Upper lobe of left lung (tissue), 6 donors: ENCODE results near the gene SUPT3H. TPM values are rescaled to one million over a fixed set of nuclear protein-coding genes. Genes with fewer than 3 reads are reported as not detected.

Experiments used
- ATAC-seq, 2 donors: fragments of 200-7000 bp; cut with Tn5 transposase; one replicate each; pipeline ENCODE4 v1.9.1; 2022; ENCODE audit warnings: mild to moderate bottlenecking in 2 of 2, moderate library complexity in 2 of 2; ENCODE audit not compliant: low FRiP score in 2 of 2
- DNase-seq, 2 donors: peaks; one replicate each; pipeline ENCODE4 v3.0.0-alpha.2; 2019 to 2020
- H3K27ac ChIP-seq, 4 donors: fragments of 200-600 bp; sonication (generic); one replicate each; pipeline ENCODE4 v1.5.1; 2016 to 2019
- H3K27me3 ChIP-seq, 4 donors: fragments of 200-600 bp; sonication (generic); one replicate each; pipeline ENCODE4 v1.5.1; 2017 to 2019
- H3K36me3 ChIP-seq, 4 donors: fragments of 200-600 bp; sonication (generic); one replicate each; pipeline ENCODE4 v1.5.1; 2016 to 2019
- H3K4me1 ChIP-seq, 4 donors: fragments of 200-600 bp; sonication (generic); one replicate each; pipeline ENCODE4 v1.5.1; 2018 to 2019
- H3K4me3 ChIP-seq, 4 donors: fragments of 200-600 bp; sonication (generic); one replicate each; pipeline ENCODE4 v1.5.1; 2017 to 2019; ENCODE audit warnings: mild to moderate bottlenecking in 2 of 4, moderate library complexity in 1 of 4
- H3K9me3 ChIP-seq, 4 donors: fragments of 200-600 bp; sonication (generic); one replicate each; pipeline ENCODE4 v1.5.1; 2018 to 2019
- CTCF ChIP-seq, 6 experiments: fragments of 450-650 bp in 4 of 6; fragments of 200-600 bp in 2 of 6; sonication (generic) in 2 of 6; IDR thresholded peaks; one replicate each; pipeline ENCODE4 v1.5.1; 2016 to 2019; ENCODE audit warnings: antibody characterized with exemption in 6 of 6
- EP300 ChIP-seq, 4 donors: sonication (generic); formaldehyde crosslinking; IDR thresholded peaks; one replicate each; pipeline ENCODE4 v1.5.1; 2017; ENCODE audit warnings: antibody characterized with exemption in 4 of 4, control low read depth in 2 of 4
- POLR2A ChIP-seq, 4 donors: fragments of 450-650 bp; IDR thresholded peaks; one replicate each; pipeline ENCODE4 v1.5.1; 2016 to 2017; ENCODE audit warnings: antibody characterized with exemption in 4 of 4, mild to moderate bottlenecking in 2 of 4
- POLR2AphosphoS5 ChIP-seq, 2 donors: sonication (generic); formaldehyde crosslinking; IDR thresholded peaks; one replicate each; pipeline ENCODE4 v1.5.1; 2017; ENCODE audit warnings: antibody characterized with exemption in 2 of 2
- WGBS, 2 donors: methylation state at CpG; one replicate each; pipeline ENCODE4 v1.1.5; 2017 to 2018; 5-methylcytosine and 5-hydroxymethylcytosine counted together
- total RNA-seq, 6 donors: library from RNA; depleted of rRNA in 4 of 6; stranded (reverse); fragments of >200 nt in 4 of 6; gene quantifications; one replicate each; pipeline versions ENCODE4 v1.1.0 to v1.2.1, GENCODE V29; 2016 to 2021
- donor health status: DM: no; HTN: no; CAD: no; lungs with moderate emphysema.
- donor health status: DM: no; HTN: yes; CAD: no; lungs with severe emphysema.

The SUPT3H gene
- total RNA-seq, 6 donors from 2014 or later: 6.4 to 45.1 (median 8.9) TPM

DNA sequence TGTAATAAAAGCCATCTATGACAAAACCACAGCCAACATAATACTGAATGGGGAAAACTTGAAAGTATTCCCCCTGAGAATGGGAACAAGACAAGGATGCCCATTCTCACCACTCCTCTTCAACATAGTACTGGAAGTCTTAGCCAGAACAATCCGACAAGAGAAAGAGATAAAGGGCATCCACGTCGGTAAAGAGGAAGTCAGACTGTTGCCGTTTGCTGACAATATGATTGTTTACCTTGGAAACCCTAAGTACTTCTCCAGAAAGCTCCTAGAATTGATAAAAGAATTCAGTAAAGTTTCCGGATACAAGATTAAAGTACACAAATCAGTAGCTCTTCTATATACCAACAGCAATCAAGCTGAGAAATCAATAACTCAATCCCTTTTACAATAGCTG, 63.6 kb downstream of the SUPT3H start:
- no peaks in the 10 kb centered on the region for H3K36me3 ChIP-seq
- TF ChIP-seq EP300 (IDR thresholded peaks at IDR 0.05): no peak
- TF ChIP-seq POLR2AphosphoS5 (IDR thresholded peaks at IDR 0.05): no peak
- no peak for TF ChIP-seq CTCF (IDR thresholded peaks at IDR 0.05)
- no peak for TF ChIP-seq POLR2A (IDR thresholded peaks at IDR 0.05)
- no peaks in the 10 kb centered on the region for H3K27me3 ChIP-seq
- no peak overlapping the region for H3K27ac ChIP-seq
- 45 to 47% methylated on average over 5 of the region's 5 CpGs for WGBS, 2 donors
- DNase-seq (no peak), ATAC-seq (no peak)
- H3K9me3 ChIP-seq: no peaks in the 10 kb centered on the region
- no peak overlapping the region for H3K4me3 ChIP-seq
- peaks cover 0 to 2% (median 0%) of the 10 kb centered on the region in 4 donors for H3K4me1 ChIP-seq

GRCh38 chr6:45310118-45310788, 67.5 kb downstream of the SUPT3H start:
- TF ChIP-seq POLR2AphosphoS5 (IDR thresholded peaks at IDR 0.05) (no peak), POLR2A (IDR thresholded peaks at IDR 0.05) (no peak), EP300 (IDR thresholded peaks at IDR 0.05) (no peak), CTCF (IDR thresholded peaks at IDR 0.05) (no peak)
- Histone ChIP-seq H3K4me3 (no peak overlapping the region), H3K27ac (no peak overlapping the region), H3K4me1 (peaks cover 0 to 2% (median 0%) of the 10 kb centered on the region in 4 donors), H3K9me3 (no peaks in the 10 kb centered on the region), H3K36me3 (no peaks in the 10 kb centered on the region), H3K27me3 (no peaks in the 10 kb centered on the region)
- WGBS, 2 donors: 77 to 84% methylated on average over 5 to 7 of the region's 7 CpGs
- ATAC-seq (no peak), DNase-seq (no peak)

DNA sequence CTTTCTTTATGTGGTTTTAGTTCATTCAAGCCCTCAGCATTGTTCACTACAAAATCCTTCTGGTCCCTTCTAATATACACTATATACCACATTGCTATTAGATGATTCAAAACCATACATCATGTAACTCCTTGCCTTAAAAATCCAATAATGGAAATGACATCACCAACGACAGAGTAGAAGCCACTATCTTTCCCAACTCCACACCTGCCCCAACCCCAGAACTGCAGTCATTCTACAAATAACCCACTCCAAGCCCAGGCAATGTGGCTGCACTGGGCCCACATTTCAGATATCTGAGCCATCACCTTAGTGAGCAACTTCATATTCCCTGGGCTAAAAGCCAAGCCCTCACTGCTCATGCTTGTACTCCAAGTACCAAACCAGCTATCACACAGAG, 72.2 kb downstream of the SUPT3H start:
- ATAC-seq (no peak), DNase-seq (no peak)
- no peak for TF ChIP-seq CTCF (IDR thresholded peaks at IDR 0.05)
- no peak for TF ChIP-seq POLR2AphosphoS5 (IDR thresholded peaks at IDR 0.05)
- Histone ChIP-seq H3K9me3 (no peaks in the 10 kb centered on the region), H3K4me3 (no peak overlapping the region), H3K27ac (no peak overlapping the region), H3K4me1 (peaks cover 0 to 2% (median 0%) of the 10 kb centered on the region in 4 donors), H3K27me3 (no peaks in the 10 kb centered on the region), H3K36me3 (no peaks in the 10 kb centered on the region)
- 81 to 88% methylated on average over 1 of the region's 1 CpG for WGBS, 2 donors

DNA sequence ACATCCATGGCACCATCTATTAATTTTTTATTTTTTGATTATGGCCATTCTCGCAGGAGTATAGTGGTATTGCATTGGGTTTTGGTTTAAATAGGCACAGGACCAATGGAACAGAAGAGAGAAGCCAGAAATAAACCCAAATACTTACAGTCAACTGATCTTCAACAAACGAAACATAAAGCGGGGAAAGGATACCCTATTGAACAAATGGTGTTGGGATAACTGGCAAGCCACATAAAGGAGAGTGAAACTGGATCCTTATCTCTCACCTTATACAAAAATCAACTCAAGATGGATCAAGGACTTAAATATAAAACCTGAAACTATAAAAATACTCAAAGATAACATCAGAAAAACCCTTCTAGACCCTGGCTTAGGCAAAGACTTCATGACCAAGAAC, 74.9 kb downstream of the SUPT3H start:
- Histone ChIP-seq H3K9me3 (no peaks in the 10 kb centered on the region), H3K27ac (no peak overlapping the region), H3K4me1 (no peaks in the 10 kb centered on the region), H3K36me3 (no peaks in the 10 kb centered on the region), H3K4me3 (no peak overlapping the region), H3K27me3 (no peaks in the 10 kb centered on the region)
- no peak for DNase-seq
- ATAC-seq: no peak
- 90 to 96% methylated on average over 3 of the region's 3 CpGs for WGBS, 2 donors
- TF ChIP-seq EP300 (IDR thresholded peaks at IDR 0.05) (no peak), POLR2AphosphoS5 (IDR thresholded peaks at IDR 0.05) (no peak), CTCF (IDR thresholded peaks at IDR 0.05) (no peak), POLR2A (IDR thresholded peaks at IDR 0.05) (no peak)
